Adrenal gland (tissue), 5 donors: ENCODE data around the gene TSPAN4.

Experiments used
- CTCF ChIP-seq, 6 experiments: fragments of 450-650 bp in 4 of 6; fragments of 200-600 bp in 2 of 6; sonication (generic) in 1 of 6; IDR thresholded peaks; 1 replicate in 5 of 6; 2 replicates in 1 of 6; pipeline versions ENCODE4 v1.5.1 to v1.8.0; 2016 to 2021; ENCODE audit warnings: antibody characterized with exemption in 6 of 6, mild to moderate bottlenecking in 2 of 6, moderate library complexity in 1 of 6
- POLR2A ChIP-seq, 2 donors: fragments of 450-650 bp; IDR thresholded peaks; one replicate each; pipeline ENCODE4 v1.6.1; 2017; ENCODE audit warnings: antibody characterized with exemption in 2 of 2, mild to moderate bottlenecking in 2 of 2, moderate library complexity in 1 of 2
- donor health status: DM: no; HTN: no; CAD: no.

- TF ChIP-seq CTCF (IDR thresholded peaks at IDR 0.05): no peak
- TF ChIP-seq POLR2A (IDR thresholded peaks at IDR 0.05): no peak
These were observed 13.7 kb downstream of the TSPAN4 start for GRCh38 chr11:856397-856796.
